HCT116 (cell line): ENCODE data around the gene CNTNAP2. TPM values are rescaled to one million over a fixed set of nuclear protein-coding genes. Genes with fewer than 3 reads are reported as not detected.

Source experiments
- ATAC-seq: fragments of 200-7000 bp; cut with Tn5 transposase; 2 replicates; pipeline ENCODE4 v1.9.1; 2020; ENCODE audit warnings: mild to moderate bottlenecking, moderate library complexity
- BruUV-seq: library from RNA; stranded (reverse); fragments of 400-500 nt; replicated peaks from 2 replicates; lab custom pipeline; 2021; lab: Mats Ljungman, UMichigan
- CTCF ChIA-PET: fragments of 300-600 bp; sonication (Branson Sonifier 250); formaldehyde crosslinking; loops from one replicate; lab custom pipeline; 2021; ENCODE audit warnings: antibody characterized with exemption; lab: Charles Lee
- POLR2A ChIA-PET: fragments of 300-600, 350-600 bp; sonication (Branson Sonifier 250); formaldehyde crosslinking; loops from one replicate; lab custom pipeline; 2021; ENCODE audit warnings: antibody characterized with exemption; lab: Charles Lee
- RAD21 ChIA-PET, 2 experiments: fragments of 300-600 bp; sonication (Branson Sonifier 250); formaldehyde crosslinking; loops; one replicate each; lab custom pipeline; 2023; ENCODE audit warnings: low total read pairs in 2 of 2; ENCODE audit not compliant: uncharacterized antibody in 2 of 2, unreplicated experiment in 2 of 2, low non-redundant PET in 1 of 2; lab: Charles Lee
- DNase-seq: peaks from one replicate; pipeline ENCODE4 v3.0.0-alpha.2; 2010; ENCODE audit warnings: low read depth, low spot score
- H2AFZ ChIP-seq: fragments of 200-600 bp; shearing (Covaris generic), sonication (generic); 2 replicates; pipeline ENCODE4 v1.6.1; 2017; ENCODE audit warnings: low read depth, mixed run types, mixed read lengths, antibody characterized with exemption, low read length; ENCODE audit not compliant: poor library complexity, severe bottlenecking
- H3K27ac ChIP-seq: 2 replicates; pipeline ENCODE4 v1.5.1; 2012; ENCODE audit warnings: low read depth, low read length
- H3K27me3 ChIP-seq: fragments of 200-600 bp; sonication (generic); 2 replicates; pipeline ENCODE4 v1.6.1; 2016; ENCODE audit warnings: mixed run types, low read length, mixed read lengths; ENCODE audit not compliant: insufficient read depth
- H3K36me3 ChIP-seq, 2 experiments: fragments of 200-500 bp in 1 of 2; fragments of 200-600 bp in 1 of 2; sonication (Bioruptor generic) in 1 of 2; sonication (generic) in 1 of 2; 2 replicates each; pipeline versions ENCODE4 v1.5.1 to v1.6.1; 2014 to 2016; ENCODE audit warnings: low read length in 2 of 2, inconsistent platforms in 1 of 2, mixed read lengths in 1 of 2, mixed run types in 1 of 2; ENCODE audit not compliant: insufficient read depth in 2 of 2, control insufficient read depth in 1 of 2
- H3K4me1 ChIP-seq, 2 experiments: fragments of 200-600 bp in 1 of 2; sonication (generic) in 1 of 2; 2 replicates each; pipeline versions ENCODE4 v1.5.1 to v1.6.1; 2012 to 2017; ENCODE audit warnings: low read length in 2 of 2, inconsistent platforms in 1 of 2, mild to moderate bottlenecking in 1 of 2, mixed read lengths in 1 of 2, mixed run types in 1 of 2, moderate library complexity in 1 of 2; ENCODE audit not compliant: insufficient read depth in 2 of 2, control insufficient read depth in 1 of 2
- H3K4me2 ChIP-seq: fragments of 200-600 bp; sonication (generic); 2 replicates; pipeline ENCODE4 v1.6.1; 2017; ENCODE audit warnings: mixed run types, low read length, mixed read lengths
- H3K4me3 ChIP-seq, 2 experiments: fragments of 200-600 bp in 1 of 2; sonication (generic) in 1 of 2; replicated peaks in 1 of 2; 2 replicates each; pipeline ENCODE4 v1.5.1; 2011 to 2016; ENCODE audit warnings: low read length in 2 of 2, control low read depth in 1 of 2, low read depth in 1 of 2, mild to moderate bottlenecking in 1 of 2, mixed read lengths in 1 of 2, mixed run types in 1 of 2
- H3K79me2 ChIP-seq: fragments of 200-600 bp; sonication (generic); 2 replicates; pipeline ENCODE4 v1.6.1; 2017; ENCODE audit warnings: mild to moderate bottlenecking, mixed run types, low read length, moderate library complexity, mixed read lengths; ENCODE audit not compliant: insufficient read depth
- H3K9ac ChIP-seq: fragments of 200-600 bp; sonication (generic); 2 replicates; pipeline ENCODE4 v1.6.1; 2016; ENCODE audit warnings: low read length, mixed read lengths
- H3K9me2 ChIP-seq: fragments of 200-600 bp; sonication (generic), shearing (Covaris generic); 2 replicates; pipeline ENCODE4 v1.6.1; 2017; ENCODE audit warnings: mixed run types, mild to moderate bottlenecking, moderate library complexity; ENCODE audit not compliant: insufficient read depth
- H3K9me3 ChIP-seq, 2 experiments: fragments of 200-500 bp in 1 of 2; fragments of 200-600 bp in 1 of 2; sonication (Bioruptor generic) in 1 of 2; sonication (generic) in 1 of 2; 2 replicates each; pipeline ENCODE4 v1.6.1; 2014 to 2017; ENCODE audit warnings: low read length in 2 of 2, mixed read lengths in 2 of 2, inconsistent platforms in 1 of 2, low read depth in 1 of 2, mild to moderate bottlenecking in 1 of 2, mixed run types in 1 of 2, moderate library complexity in 1 of 2; ENCODE audit not compliant: control insufficient read depth in 1 of 2, insufficient read depth in 1 of 2
- H4K20me1 ChIP-seq: fragments of 200-600 bp; sonication (generic), shearing (Covaris generic); 2 replicates; pipeline ENCODE4 v1.6.1; 2017; ENCODE audit warnings: mixed run types, mild to moderate bottlenecking, moderate library complexity; ENCODE audit not compliant: insufficient read depth
- CBX3 ChIP-seq: IDR thresholded peaks from 2 replicates; pipeline ENCODE4 v1.6.1; 2012; ENCODE audit warnings: low read depth
- CEBPB ChIP-seq: IDR thresholded peaks from 2 replicates; pipeline ENCODE4 v1.6.1; 2012; ENCODE audit warnings: low read depth
- EGR1 ChIP-seq: IDR thresholded peaks from 2 replicates; pipeline ENCODE4 v1.6.1; 2012; ENCODE audit warnings: low read depth
- ELF1 ChIP-seq: IDR thresholded peaks from 2 replicates; pipeline ENCODE4 v1.6.1; 2012; ENCODE audit warnings: low read depth, borderline replicate concordance
- JUND ChIP-seq: IDR thresholded peaks from 2 replicates; pipeline ENCODE4 v1.6.1; 2012
- SIN3A ChIP-seq: IDR thresholded peaks from 2 replicates; pipeline ENCODE4 v1.6.1; 2012; ENCODE audit warnings: low read depth
- SP1 ChIP-seq: IDR thresholded peaks from 2 replicates; pipeline ENCODE4 v1.6.1; 2012; ENCODE audit warnings: low read depth
- YY1 ChIP-seq: IDR thresholded peaks from 2 replicates; pipeline ENCODE4 v1.6.1; 2011; ENCODE audit warnings: low read length, low read depth, moderate library complexity, mild to moderate bottlenecking; ENCODE audit not compliant: insufficient replicate concordance; ENCODE audit errors: extremely low read depth
- ZNF274 ChIP-seq: fragments of 200-500 bp; sonication (Bioruptor generic); IDR thresholded peaks from 2 replicates; pipeline ENCODE4 v1.6.1; 2014; ENCODE audit warnings: mild to moderate bottlenecking, low read depth, low read length, inconsistent platforms
- intact Hi-C: fragments of 100-400 bp; cut with micrococcal nuclease; formaldehyde crosslinking; loops from 2 replicates; pipeline ENCODE4 v1.10.0; 2022
- total RNA-seq: library from RNA; stranded (reverse); gene quantifications from one replicate; pipeline ENCODE4 v1.2.1, GENCODE V29; 2021; ENCODE audit not compliant: unreplicated experiment
- TF ChIP-seq, protein P1 (sequence below), 3 experiments: fragments of 200-600 bp in 1 of 3; sonication (generic) in 1 of 3; IDR thresholded peaks in 2 of 3; conservative IDR thresholded peaks in 1 of 3; 2 replicates each; pipeline ENCODE4 v1.5.1; 2012 to 2017; ENCODE audit warnings: low read depth in 2 of 3, low read length in 2 of 3, antibody characterized with exemption in 1 of 3, borderline replicate concordance in 1 of 3, control low read depth in 1 of 3, mild to moderate bottlenecking in 1 of 3, mixed read lengths in 1 of 3, mixed run types in 1 of 3, moderate library complexity in 1 of 3; ENCODE audit not compliant: insufficient read depth in 1 of 3
- TF ChIP-seq, protein P2 (sequence below): IDR thresholded peaks from 2 replicates; pipeline ENCODE4 v1.6.1; 2011; ENCODE audit warnings: mild to moderate bottlenecking, low read length, moderate library complexity; ENCODE audit not compliant: insufficient replicate concordance; ENCODE audit errors: extremely low read depth
- TF ChIP-seq, protein P3 (sequence below): IDR thresholded peaks from 2 replicates; pipeline ENCODE4 v1.6.1; 2012

Gene CNTNAP2
- total RNA-seq, 1 experiment from 2014 or later: 0.37 TPM

DNA sequence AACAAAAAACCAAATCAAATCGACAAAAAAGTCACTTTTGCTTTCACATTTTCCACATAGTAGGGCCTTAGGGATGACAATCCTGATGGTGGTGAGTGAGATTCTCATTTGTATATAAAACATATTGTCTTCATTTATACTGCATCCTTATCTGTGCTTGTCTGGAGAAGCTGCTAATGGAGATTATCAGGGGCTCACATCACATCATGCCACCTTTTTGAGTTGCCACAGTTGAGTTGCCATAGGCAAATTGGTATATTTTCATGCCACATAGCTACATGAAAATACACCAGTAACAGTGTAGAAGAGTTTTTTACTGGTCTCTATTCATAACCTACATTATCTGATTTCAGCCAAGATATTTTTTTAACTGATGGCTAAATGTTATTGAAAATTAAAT is 85.3 kb downstream of the CNTNAP2 start:
- DNase-seq (no peak), ATAC-seq (no peak)
- intact Hi-C loops: no loop called here
- no peaks in the 10 kb centered on the region for H3K9me2 ChIP-seq
- H3K4me1 ChIP-seq: no peaks in the 10 kb centered on the region
- no peak overlapping the region for H3K4me3 ChIP-seq
- ChIA-PET CTCF (no interaction called here), RAD21 (no interaction called here), POLR2A (no interaction called here)
- H3K27ac ChIP-seq: no peak overlapping the region
- H2AFZ ChIP-seq: no peak overlapping the region
- no TSS peak for BruUV-seq
- no peak overlapping the region for H3K4me2 ChIP-seq
- H3K79me2 ChIP-seq: no peaks in the 10 kb centered on the region
- H3K9me3 ChIP-seq: peaks cover 9 to 12% of the 10 kb centered on the region in 2 experiments; a peak in 2 of 4 replicates
- H3K9ac ChIP-seq: no peak overlapping the region
- H4K20me1 ChIP-seq: no peaks in the 10 kb centered on the region
- no peaks in the 10 kb centered on the region for H3K27me3 ChIP-seq
- no peak for TF ChIP-seq EGR1
- no peak for TF ChIP-seq SP1
- no peak for TF ChIP-seq JUND
- TF ChIP-seq, protein P1, sequence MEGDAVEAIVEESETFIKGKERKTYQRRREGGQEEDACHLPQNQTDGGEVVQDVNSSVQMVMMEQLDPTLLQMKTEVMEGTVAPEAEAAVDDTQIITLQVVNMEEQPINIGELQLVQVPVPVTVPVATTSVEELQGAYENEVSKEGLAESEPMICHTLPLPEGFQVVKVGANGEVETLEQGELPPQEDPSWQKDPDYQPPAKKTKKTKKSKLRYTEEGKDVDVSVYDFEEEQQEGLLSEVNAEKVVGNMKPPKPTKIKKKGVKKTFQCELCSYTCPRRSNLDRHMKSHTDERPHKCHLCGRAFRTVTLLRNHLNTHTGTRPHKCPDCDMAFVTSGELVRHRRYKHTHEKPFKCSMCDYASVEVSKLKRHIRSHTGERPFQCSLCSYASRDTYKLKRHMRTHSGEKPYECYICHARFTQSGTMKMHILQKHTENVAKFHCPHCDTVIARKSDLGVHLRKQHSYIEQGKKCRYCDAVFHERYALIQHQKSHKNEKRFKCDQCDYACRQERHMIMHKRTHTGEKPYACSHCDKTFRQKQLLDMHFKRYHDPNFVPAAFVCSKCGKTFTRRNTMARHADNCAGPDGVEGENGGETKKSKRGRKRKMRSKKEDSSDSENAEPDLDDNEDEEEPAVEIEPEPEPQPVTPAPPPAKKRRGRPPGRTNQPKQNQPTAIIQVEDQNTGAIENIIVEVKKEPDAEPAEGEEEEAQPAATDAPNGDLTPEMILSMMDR (IDR thresholded peaks at IDR 0.05 in 2 of 3, conservative IDR thresholded peaks at IDR 0.05 in 1 of 3; ENCODE audit: borderline replicate concordance in 1 of 3, insufficient read depth in 1 of 3, low read depth in 2 of 3, low read length in 2 of 3): no peak
- no peak for TF ChIP-seq YY1
- TF ChIP-seq, protein P2, sequence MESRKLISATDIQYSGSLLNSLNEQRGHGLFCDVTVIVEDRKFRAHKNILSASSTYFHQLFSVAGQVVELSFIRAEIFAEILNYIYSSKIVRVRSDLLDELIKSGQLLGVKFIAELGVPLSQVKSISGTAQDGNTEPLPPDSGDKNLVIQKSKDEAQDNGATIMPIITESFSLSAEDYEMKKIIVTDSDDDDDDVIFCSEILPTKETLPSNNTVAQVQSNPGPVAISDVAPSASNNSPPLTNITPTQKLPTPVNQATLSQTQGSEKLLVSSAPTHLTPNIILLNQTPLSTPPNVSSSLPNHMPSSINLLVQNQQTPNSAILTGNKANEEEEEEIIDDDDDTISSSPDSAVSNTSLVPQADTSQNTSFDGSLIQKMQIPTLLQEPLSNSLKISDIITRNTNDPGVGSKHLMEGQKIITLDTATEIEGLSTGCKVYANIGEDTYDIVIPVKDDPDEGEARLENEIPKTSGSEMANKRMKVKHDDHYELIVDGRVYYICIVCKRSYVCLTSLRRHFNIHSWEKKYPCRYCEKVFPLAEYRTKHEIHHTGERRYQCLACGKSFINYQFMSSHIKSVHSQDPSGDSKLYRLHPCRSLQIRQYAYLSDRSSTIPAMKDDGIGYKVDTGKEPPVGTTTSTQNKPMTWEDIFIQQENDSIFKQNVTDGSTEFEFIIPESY: no peak
- no peak for TF ChIP-seq ZNF274
- no peak for TF ChIP-seq CBX3
- TF ChIP-seq, protein P3, sequence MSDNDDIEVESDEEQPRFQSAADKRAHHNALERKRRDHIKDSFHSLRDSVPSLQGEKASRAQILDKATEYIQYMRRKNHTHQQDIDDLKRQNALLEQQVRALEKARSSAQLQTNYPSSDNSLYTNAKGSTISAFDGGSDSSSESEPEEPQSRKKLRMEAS: no peak
- no peak for TF ChIP-seq CEBPB
- TF ChIP-seq ELF1: no peak
- no peak for TF ChIP-seq SIN3A
- TF ChIP-seq, all 23 proteins: peak for 0
- no peaks in the 10 kb centered on the region for H3K36me3 ChIP-seq
